ENCODE results near the gene HOXD11.

HOXD11 gene

GRCh38 chr2:176115883-176116813, 9.1 kb downstream of the HOXD11 start, which contains the start of gene HOXD10:
TSS of gene HOXD10 (plus strand) at chr2:176116778. CDS start at chr2:176116834, 56 bp downstream.
- no peak for DNase-seq (ENCODE audit: low read depth, low spot score)
- H3K4me3 ChIP-seq (ENCODE audit: low read length) = no peak within 1 kb of the TSS

GRCh38 chr2:176117162-176117822, 10.2 kb downstream of the HOXD11 start:
- no peak for DNase-seq (ENCODE audit: low read depth, low spot score)
- H3K4me3 ChIP-seq (ENCODE audit: low read length) = no peak overlapping the region

- DNase-seq (ENCODE audit: low read depth, low spot score) = no peak
- H3K4me3 ChIP-seq (ENCODE audit: low read length) = no peak overlapping the region
These were observed 10.8 kb downstream of the HOXD11 start for GRCh38 chr2:176117823-176118371.

- H3K4me3 ChIP-seq (ENCODE audit: low read length) = no peak overlapping the region; the same call in 1 of the 2 replicates
- peak; percentile 38 for DNase-seq (ENCODE audit: low read depth, low spot score)
These were observed 11.7 kb downstream of the HOXD11 start for GRCh38 chr2:176118601-176119339.

- no peak for DNase-seq (ENCODE audit: low read depth, low spot score)
- no peak overlapping the region for H3K4me3 ChIP-seq (ENCODE audit: low read length)
These were observed 13.5 kb downstream of the HOXD11 start for GRCh38 chr2:176120364-176121189.

- DNase-seq (ENCODE audit: low read depth, low spot score) = no peak
- no peak overlapping the region for H3K4me3 ChIP-seq (ENCODE audit: low read length)
These were observed 14.3 kb downstream of the HOXD11 start for GRCh38 chr2:176121190-176122051.

GRCh38 chr2:176122052-176122682, 15.1 kb downstream of the HOXD11 start:
- no peak for DNase-seq (ENCODE audit: low read depth, low spot score)
- H3K4me3 ChIP-seq (ENCODE audit: low read length) = no peak overlapping the region

- DNase-seq (ENCODE audit: low read depth, low spot score) = no peak
- H3K4me3 ChIP-seq (ENCODE audit: low read length) = no peak within 1 kb of the TSS
These were observed 15.8 kb downstream of the HOXD11 start, which contains the start of gene HOXD9 for GRCh38 chr2:176122683-176123410. TSS of gene HOXD9 (plus strand) at chr2:176122719. CDS start at chr2:176122769, 50 bp downstream.

GRCh38 chr2:176123411-176124109, 16.5 kb downstream of the HOXD11 start:
- no peak overlapping the region for H3K4me3 ChIP-seq (ENCODE audit: low read length)
- DNase-seq (ENCODE audit: low read depth, low spot score) = no peak

GRCh38 chr2:176124110-176124946, 17.2 kb downstream of the HOXD11 start:
- DNase-seq (ENCODE audit: low read depth, low spot score) = no peak
- no peak overlapping the region for H3K4me3 ChIP-seq (ENCODE audit: low read length)

- no peak overlapping the region for H3K4me3 ChIP-seq (ENCODE audit: low read length)
- DNase-seq (ENCODE audit: low read depth, low spot score) = no peak
These were observed 18.1 kb downstream of the HOXD11 start for GRCh38 chr2:176124947-176125771.

- H3K4me3 ChIP-seq (ENCODE audit: low read length) = no peak overlapping the region
- no peak for DNase-seq (ENCODE audit: low read depth, low spot score)
These were observed 18.6 kb downstream of the HOXD11 start for GRCh38 chr2:176125772-176126054.

- H3K4me3 ChIP-seq (ENCODE audit: low read length) = no peak overlapping the region
- DNase-seq (ENCODE audit: low read depth, low spot score) = peak; percentile 43
These were observed 20.1 kb downstream of the HOXD11 start for GRCh38 chr2:176126929-176127773.

- no peak overlapping the region for H3K4me3 ChIP-seq (ENCODE audit: low read length)
- no peak for DNase-seq (ENCODE audit: low read depth, low spot score)
These were observed 20.6 kb downstream of the HOXD11 start for GRCh38 chr2:176127774-176128072.
